Calu3 (cell line): ENCODE results near the gene PRPH. TPM values are rescaled to one million over a fixed set of nuclear protein-coding genes. Genes with fewer than 3 reads are reported as not detected.
"Not testable (repeated sequence)": the region's sequence is repeated elsewhere in the genome, so short reads cannot be mapped to it uniquely, and the experiment has no call there.

Experiments used
- BruUV-seq: library from RNA; stranded (reverse); fragments of 400-500 nt; replicated peaks from 2 replicates; lab custom pipeline; 2021; lab: Mats Ljungman, UMichigan
- CTCF ChIA-PET: fragments of 300-600 bp; sonication (Branson Sonifier 250); formaldehyde crosslinking; loops from one replicate; lab custom pipeline; 2022; ENCODE audit warnings: antibody characterized with exemption; lab: Charles Lee
- DNase-seq: peaks from one replicate; pipeline ENCODE4 v3.0.0; 2022
- H3K27ac Mint-ChIP-seq: one replicate; pipeline ENCODE4 v1.8.0; 2022; ENCODE audit warnings: mixed read lengths; ENCODE audit not compliant: unreplicated experiment
- H3K27me3 Mint-ChIP-seq: one replicate; pipeline ENCODE4 v1.8.0; 2022; ENCODE audit warnings: mixed read lengths; ENCODE audit not compliant: unreplicated experiment
- H3K36me3 Mint-ChIP-seq: one replicate; pipeline ENCODE4 v1.8.0; 2022; ENCODE audit warnings: mild to moderate bottlenecking, moderate library complexity, mixed read lengths; ENCODE audit not compliant: insufficient read depth, unreplicated experiment
- H3K4me1 Mint-ChIP-seq: one replicate; pipeline ENCODE4 v1.8.0; 2022; ENCODE audit warnings: mild to moderate bottlenecking, low read depth, mixed read lengths; ENCODE audit not compliant: unreplicated experiment
- H3K4me3 Mint-ChIP-seq: one replicate; pipeline ENCODE4 v1.8.0; 2022; ENCODE audit warnings: mild to moderate bottlenecking, low read depth, moderate library complexity, mixed read lengths; ENCODE audit not compliant: unreplicated experiment
- H3K9me3 Mint-ChIP-seq: one replicate; pipeline ENCODE4 v1.8.0; 2022; ENCODE audit warnings: low read depth, mixed read lengths; ENCODE audit not compliant: unreplicated experiment
- intact Hi-C: fragments of 100-400 bp; cut with micrococcal nuclease; formaldehyde crosslinking; loops from one replicate; pipeline ENCODE4 v1.10.0; 2022; ENCODE audit not compliant: unreplicated experiment
- total RNA-seq: library from RNA; stranded (reverse); gene quantifications from 2 replicates; pipeline ENCODE4 v1.2.3, GENCODE V29; 2022
- TF ChIP-seq, protein P1 (sequence below): fragments of 200-600 bp; IDR thresholded peaks from one replicate; pipeline ENCODE4 v1.8.0; 2022; ENCODE audit warnings: antibody characterized with exemption; ENCODE audit not compliant: unreplicated experiment

Gene PRPH
- total RNA-seq, 1 experiment from 2014 or later, result not detected

DNA sequence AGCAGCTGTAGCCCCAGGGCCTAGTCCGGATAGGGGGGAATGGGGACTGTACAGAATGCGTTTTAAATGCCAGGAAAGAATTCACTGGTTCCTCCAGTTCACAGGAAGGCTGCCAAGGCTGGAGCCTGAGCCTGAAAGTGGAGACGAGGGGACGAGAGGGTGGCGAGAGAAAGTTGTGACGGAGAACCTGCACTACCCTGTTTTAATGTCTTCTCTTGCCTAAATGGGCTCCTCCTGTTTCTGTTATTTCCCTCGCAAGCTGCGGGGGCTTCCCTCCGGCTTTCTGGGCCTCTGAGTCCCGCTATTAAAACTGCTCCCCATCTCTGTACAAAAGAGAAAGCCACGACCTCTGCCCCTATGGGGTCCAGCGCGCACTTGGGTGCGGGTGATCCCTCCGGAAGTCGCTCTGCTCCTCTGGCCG lies 37.5 kb downstream of the PRPH start:
- Mint-ChIP-seq H3K27me3 (peaks cover 8% of the 10 kb centered on the region), H3K9me3 (no peaks in the 10 kb centered on the region), H3K36me3 (peaks cover 28% of the 10 kb centered on the region), H3K4me1 (peaks cover 6% of the 10 kb centered on the region), H3K27ac (no peak overlapping the region), H3K4me3 (no peak overlapping the region)
- intact Hi-C loops, result no loop called here
- CTCF ChIA-PET, result interaction anchor here (0.9 to 1.7 kb wide), 5 partner anchors 10 to 180 kb away, joined by 3 to 19 read pairs (median 13); partner anchors contain the start of gene DNAJC22
- TF ChIP-seq, protein P1, sequence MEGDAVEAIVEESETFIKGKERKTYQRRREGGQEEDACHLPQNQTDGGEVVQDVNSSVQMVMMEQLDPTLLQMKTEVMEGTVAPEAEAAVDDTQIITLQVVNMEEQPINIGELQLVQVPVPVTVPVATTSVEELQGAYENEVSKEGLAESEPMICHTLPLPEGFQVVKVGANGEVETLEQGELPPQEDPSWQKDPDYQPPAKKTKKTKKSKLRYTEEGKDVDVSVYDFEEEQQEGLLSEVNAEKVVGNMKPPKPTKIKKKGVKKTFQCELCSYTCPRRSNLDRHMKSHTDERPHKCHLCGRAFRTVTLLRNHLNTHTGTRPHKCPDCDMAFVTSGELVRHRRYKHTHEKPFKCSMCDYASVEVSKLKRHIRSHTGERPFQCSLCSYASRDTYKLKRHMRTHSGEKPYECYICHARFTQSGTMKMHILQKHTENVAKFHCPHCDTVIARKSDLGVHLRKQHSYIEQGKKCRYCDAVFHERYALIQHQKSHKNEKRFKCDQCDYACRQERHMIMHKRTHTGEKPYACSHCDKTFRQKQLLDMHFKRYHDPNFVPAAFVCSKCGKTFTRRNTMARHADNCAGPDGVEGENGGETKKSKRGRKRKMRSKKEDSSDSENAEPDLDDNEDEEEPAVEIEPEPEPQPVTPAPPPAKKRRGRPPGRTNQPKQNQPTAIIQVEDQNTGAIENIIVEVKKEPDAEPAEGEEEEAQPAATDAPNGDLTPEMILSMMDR, result no peak
- BruUV-seq, result no TSS peak
- DNase-seq, result no peak

DNA sequence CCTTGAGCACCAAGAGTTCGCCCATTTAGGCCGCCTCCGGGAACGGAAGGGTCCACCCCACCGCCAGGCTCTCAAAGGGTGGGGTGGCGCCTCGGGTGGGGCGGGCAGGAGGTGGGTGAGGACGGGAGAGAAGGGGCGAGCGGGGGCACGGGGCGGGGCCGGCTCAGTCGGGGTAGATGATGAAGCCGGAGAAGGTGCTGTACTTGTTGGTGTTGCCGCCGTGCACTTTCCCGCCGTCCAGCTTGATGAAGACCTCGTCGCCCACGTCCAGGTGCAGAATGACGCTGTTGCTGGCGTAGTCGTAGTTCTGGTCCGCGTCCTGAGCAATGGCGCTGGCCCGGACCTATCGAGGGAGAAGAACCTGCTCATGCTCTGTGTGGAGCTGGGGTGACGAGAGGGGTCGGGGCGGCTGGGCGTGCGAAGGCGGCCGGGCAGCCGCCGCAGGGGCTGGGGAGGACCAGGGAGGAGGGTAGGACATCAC lies 38.0 kb downstream of the PRPH start:
- no peaks in the 10 kb centered on the region for H3K9me3 Mint-ChIP-seq
- CTCF ChIA-PET, result no interaction called here
- intact Hi-C loops, result no loop called here
- peaks cover 13% of the 10 kb centered on the region for H3K27me3 Mint-ChIP-seq
- BruUV-seq, result no TSS peak
- no peak overlapping the region for H3K27ac Mint-ChIP-seq
- no peak for DNase-seq
- peaks cover 11% of the 10 kb centered on the region for H3K4me1 Mint-ChIP-seq
- TF ChIP-seq, protein P1, result no peak
- H3K4me3 Mint-ChIP-seq, result no peak overlapping the region
- peaks cover 24% of the 10 kb centered on the region for H3K36me3 Mint-ChIP-seq

DNA sequence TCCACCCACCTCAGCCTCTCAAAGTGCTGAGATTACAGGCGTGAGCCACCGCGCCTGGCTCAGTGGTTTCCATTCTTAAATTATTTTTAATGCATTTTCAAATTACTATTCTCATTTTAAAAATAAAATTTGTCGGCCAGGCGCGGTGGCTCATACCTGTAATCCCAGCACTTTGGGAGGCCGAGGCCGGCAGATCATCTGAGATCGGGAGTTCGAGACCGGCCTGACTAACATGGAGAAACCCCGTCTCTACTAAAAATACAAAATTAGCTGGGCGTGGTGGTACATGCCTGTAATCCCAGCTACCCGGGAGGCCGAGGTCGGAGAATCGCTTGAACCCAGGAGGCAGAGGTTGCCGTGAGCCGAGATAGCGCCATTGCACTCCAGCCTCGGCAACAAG lies 38.8 kb downstream of the PRPH start:
- H3K9me3 Mint-ChIP-seq, H3K27ac Mint-ChIP-seq, intact Hi-C loops, BruUV-seq, CTCF ChIA-PET, DNase-seq, H3K4me3 Mint-ChIP-seq: not testable (repeated sequence)
- H3K36me3 Mint-ChIP-seq, result peaks cover 22% of the 10 kb centered on the region
- H3K4me1 Mint-ChIP-seq, result peaks cover 12% of the 10 kb centered on the region
- peaks cover 17% of the 10 kb centered on the region for H3K27me3 Mint-ChIP-seq

DNA sequence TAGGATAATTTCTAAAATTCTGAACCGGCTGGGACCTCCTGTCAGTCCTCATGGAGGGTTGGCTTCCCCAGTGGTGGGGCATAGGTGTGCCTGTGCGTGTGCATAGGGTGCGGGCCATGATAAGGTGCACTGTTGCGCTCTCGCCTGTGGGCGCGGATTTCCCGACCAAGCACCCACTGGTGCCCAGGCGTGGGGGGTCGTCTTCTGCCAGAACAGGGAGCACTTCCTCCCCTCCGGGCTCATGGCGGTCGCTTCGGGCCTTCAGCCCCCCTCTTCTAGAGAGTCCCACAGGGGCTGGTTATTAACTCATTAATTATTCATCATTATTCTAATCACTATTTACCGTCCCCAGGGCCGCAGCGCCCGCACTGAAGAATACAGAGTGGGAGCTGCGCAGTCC lies 39.3 kb downstream of the PRPH start:
- H3K4me1 Mint-ChIP-seq, result peaks cover 16% of the 10 kb centered on the region
- CTCF ChIA-PET, result no interaction called here
- no peak for DNase-seq
- no peaks in the 10 kb centered on the region for H3K9me3 Mint-ChIP-seq
- intact Hi-C loops, result no loop called here
- BruUV-seq, result no TSS peak
- peaks cover 19% of the 10 kb centered on the region for H3K27me3 Mint-ChIP-seq
- TF ChIP-seq, protein P1, result no peak
- H3K27ac Mint-ChIP-seq, result no peak overlapping the region
- no peak overlapping the region for H3K4me3 Mint-ChIP-seq
- H3K36me3 Mint-ChIP-seq, result peaks cover 18% of the 10 kb centered on the region

DNA sequence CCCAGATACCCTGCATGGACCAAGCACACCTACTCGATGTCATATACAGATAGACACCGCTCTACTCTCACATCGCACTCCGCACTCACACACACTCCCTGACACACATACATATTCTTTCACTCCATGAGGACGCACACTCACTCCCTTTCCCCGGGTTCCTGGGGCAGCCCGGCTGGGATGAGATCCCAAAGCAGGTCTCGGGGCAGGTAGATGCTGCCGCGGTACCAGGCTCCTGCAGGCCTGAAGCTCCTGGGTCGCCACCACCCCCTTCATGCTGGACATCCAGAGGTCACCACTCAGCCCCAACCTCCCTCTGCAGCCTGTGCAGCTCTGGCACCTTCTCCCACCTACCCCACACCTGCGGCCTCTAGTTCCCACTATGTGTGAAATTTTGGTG lies 39.7 kb downstream of the PRPH start:
- intact Hi-C loops, result no loop called here
- CTCF ChIA-PET, result no interaction called here
- Mint-ChIP-seq H3K4me1 (peaks cover 21% of the 10 kb centered on the region), H3K27ac (no peak overlapping the region), H3K4me3 (no peak overlapping the region), H3K36me3 (peaks cover 18% of the 10 kb centered on the region), H3K27me3 (peaks cover 24% of the 10 kb centered on the region), H3K9me3 (no peaks in the 10 kb centered on the region)
- TF ChIP-seq, protein P1, result no peak
- no peak for DNase-seq
- BruUV-seq, result no TSS peak
